WI38 (cell line): ENCODE measurements around the gene MEPCE.

ENCODE experiments used
- H3K4me3 ChIP-seq: 2 replicates; pipeline ENCODE4 v1.5.1; 2011; ENCODE audit warnings: low read depth, mild to moderate bottlenecking, control low read depth, low read length
- CTCF ChIP-seq: IDR thresholded peaks from 2 replicates; pipeline ENCODE4 v1.5.1; 2012; ENCODE audit warnings: low read depth, mild to moderate bottlenecking, control low read depth, low read length

The MEPCE gene

GRCh38 chr7:100432053-100432452, 2.4 kb downstream of the MEPCE start:
- no peak for TF ChIP-seq CTCF
- H3K4me3 ChIP-seq: no peak overlapping the region

GRCh38 chr7:100432621-100433275, 3.1 kb downstream of the MEPCE start:
- TF ChIP-seq CTCF: no peak
- H3K4me3 ChIP-seq: no peak overlapping the region

GRCh38 chr7:100433276-100433591, 3.6 kb downstream of the MEPCE start:
- no peak for TF ChIP-seq CTCF
- no peak overlapping the region for H3K4me3 ChIP-seq

- TF ChIP-seq CTCF: no peak
- no peak overlapping the region for H3K4me3 ChIP-seq
These were observed 4.1 kb downstream of the MEPCE start for GRCh38 chr7:100433592-100434296.

- no peak for TF ChIP-seq CTCF
- H3K4me3 ChIP-seq: peak overlapping the region; percentile 80
These were observed 4.9 kb downstream of the MEPCE start for GRCh38 chr7:100434297-100435144.

- peak overlapping the region; percentile 80 for H3K4me3 ChIP-seq
- TF ChIP-seq CTCF: no peak
These were observed 6.0 kb downstream of the MEPCE start for GRCh38 chr7:100435401-100436304.
